MM.1S (cell line): ENCODE results near the gene YIPF6.

Experiments used
- CTCF ChIP-seq: fragments of 300-600 bp; sonication (generic); IDR thresholded peaks from 2 replicates; pipeline ENCODE4 v1.5.1; 2016; ENCODE audit warnings: antibody characterized with exemption, low read length, mixed read lengths
- EZH2 ChIP-seq: fragments of 300-600 bp; sonication (generic); optimal IDR thresholded peaks from 2 replicates; pipeline ENCODE3; 2017; ENCODE audit warnings: low read depth, mild to moderate bottlenecking, antibody characterized with exemption, low read length, mixed read lengths

- TF ChIP-seq CTCF (no peak), EZH2 (no peak)
These were observed 57.2 kb downstream of the YIPF6 start for GRCh38 chrX:68556036-68556435.
